ENCODE results near the gene MESP2. TPM values are rescaled to one million over a fixed set of nuclear protein-coding genes. Genes with fewer than 3 reads are reported as not detected.

Gene MESP2
- total RNA-seq = 0.65 TPM in 1 of 2 replicates, not detected in the other

GRCh38 chr15:89776274-89777072 lies at the start of gene MESP2:
Gene MESP2 (plus strand): TSS chr15:89776332. CDS start chr15:89776358, 26 bp downstream.

GRCh38 chr15:89750560-89751542 lies 25.3 kb upstream of the MESP2 start, which contains the start of gene MESP1:
Gene MESP1 (minus strand): TSS chr15:89751249. CDS start chr15:89751231, 18 bp downstream.

Other genes with a start within 250 kb of the MESP2 start
- gene TICRR, start 200.9 kb upstream of the MESP2 start, total RNA-seq = 2.5 and 2.8 TPM in 2 replicates
- gene KIF7, start 120.9 kb upstream of the MESP2 start, total RNA-seq = 6.3 and 7.8 TPM in 2 replicates
- not detected in 2 replicates for gene PLIN1, start 97.0 kb upstream of the MESP2 start, total RNA-seq
- 3.2 and 4.2 TPM in 2 replicates for gene PEX11A, start 85.6 kb upstream of the MESP2 start, total RNA-seq
- gene WDR93, start 85.5 kb upstream of the MESP2 start, total RNA-seq = not detected in 2 replicates
- gene MESP1, start 25.1 kb upstream of the MESP2 start, total RNA-seq = 2.3 TPM in 1 of 2 replicates, not detected in the other
- gene ANPEP, start 38.5 kb downstream of the MESP2 start, total RNA-seq = 82.8 and 104 TPM in 2 replicates
- gene AP3S2, start 117.7 kb downstream of the MESP2 start, total RNA-seq = 33.2 and 35.3 TPM in 2 replicates
- gene ARPIN, start 136.6 kb downstream of the MESP2 start, total RNA-seq = 7.3 and 8.5 TPM in 2 replicates
- 8.3 and 8.7 TPM in 2 replicates for gene ZNF710, start 225.0 kb downstream of the MESP2 start, total RNA-seq